NCI-H2107 treated with DMSO at 0.1 percent for 48 hours (cell line): ENCODE data around the gene TLR9.
"Not testable (repeated sequence)": the region's sequence is repeated elsewhere in the genome, so short reads cannot be mapped to it uniquely, and the experiment has no call there.

ENCODE experiments used
- DNase-seq: peaks from one replicate; lab custom pipeline; 2025; ENCODE audit not compliant: unreplicated experiment; lab: John Stamatoyannopoulos, UW

The TLR9 gene

GRCh38 chr3:52197499-52197841 is 28.0 kb downstream of the TLR9 start:
- no peak for DNase-seq

- no peak for DNase-seq
These were observed 28.5 kb downstream of the TLR9 start for GRCh38 chr3:52196977-52197376.

- no peak for DNase-seq
These were observed 29.6 kb downstream of the TLR9 start for GRCh38 chr3:52195823-52196331.

- no peak for DNase-seq
These were observed 30.2 kb downstream of the TLR9 start for GRCh38 chr3:52195291-52195597.

GRCh38 chr3:52194485-52195290 is 30.8 kb downstream of the TLR9 start:
- DNase-seq, result no peak

GRCh38 chr3:52193065-52193464 is 32.4 kb downstream of the TLR9 start:
- no peak for DNase-seq

GRCh38 chr3:52191663-52192062 is 33.8 kb downstream of the TLR9 start:
- no peak for DNase-seq

- no peak for DNase-seq
These were observed 35.0 kb downstream of the TLR9 start for GRCh38 chr3:52190294-52191074.

- no peak for DNase-seq
These were observed 36.9 kb downstream of the TLR9 start for GRCh38 chr3:52188556-52188955.

GRCh38 chr3:52186729-52187128 is 38.7 kb downstream of the TLR9 start:
- DNase-seq, result no peak

GRCh38 chr3:52185837-52186236 is 39.6 kb downstream of the TLR9 start:
- no peak for DNase-seq

GRCh38 chr3:52185311-52185710 is 40.1 kb downstream of the TLR9 start:
- DNase-seq, result no peak

GRCh38 chr3:52184690-52185089 is 40.8 kb downstream of the TLR9 start:
- no peak for DNase-seq

GRCh38 chr3:52183786-52184445 is 41.5 kb downstream of the TLR9 start:
- no peak for DNase-seq

GRCh38 chr3:52182691-52183090 is 42.8 kb downstream of the TLR9 start:
- no peak for DNase-seq

- no peak for DNase-seq
These were observed 43.2 kb downstream of the TLR9 start for GRCh38 chr3:52182196-52182595.

- no peak for DNase-seq
These were observed 43.9 kb downstream of the TLR9 start for GRCh38 chr3:52181543-52181942.

GRCh38 chr3:52178537-52178936 is 46.9 kb downstream of the TLR9 start:
- no peak for DNase-seq

GRCh38 chr3:52178126-52178525 is 47.3 kb downstream of the TLR9 start:
- not testable (repeated sequence) for DNase-seq

GRCh38 chr3:52177701-52178042 is 47.8 kb downstream of the TLR9 start:
- no peak for DNase-seq

GRCh38 chr3:52176951-52177700 is 48.3 kb downstream of the TLR9 start:
- DNase-seq, result no peak
